Neural progenitor cell (in vitro differentiated cells): Measurements from ENCODE around the gene TICAM2.

Source experiments
- EZH2 ChIP-seq: fragments of 200-600 bp; sonication (generic); IDR thresholded peaks from 2 replicates; pipeline ENCODE4 v1.6.1; 2017; ENCODE audit warnings: antibody characterized with exemption, mild to moderate bottlenecking, moderate library complexity
- TF ChIP-seq, protein P1 (sequence below): fragments of 200-600 bp; sonication (generic); IDR thresholded peaks from 2 replicates; pipeline ENCODE4 v1.5.1; 2017; ENCODE audit warnings: antibody characterized with exemption, mild to moderate bottlenecking

DNA sequence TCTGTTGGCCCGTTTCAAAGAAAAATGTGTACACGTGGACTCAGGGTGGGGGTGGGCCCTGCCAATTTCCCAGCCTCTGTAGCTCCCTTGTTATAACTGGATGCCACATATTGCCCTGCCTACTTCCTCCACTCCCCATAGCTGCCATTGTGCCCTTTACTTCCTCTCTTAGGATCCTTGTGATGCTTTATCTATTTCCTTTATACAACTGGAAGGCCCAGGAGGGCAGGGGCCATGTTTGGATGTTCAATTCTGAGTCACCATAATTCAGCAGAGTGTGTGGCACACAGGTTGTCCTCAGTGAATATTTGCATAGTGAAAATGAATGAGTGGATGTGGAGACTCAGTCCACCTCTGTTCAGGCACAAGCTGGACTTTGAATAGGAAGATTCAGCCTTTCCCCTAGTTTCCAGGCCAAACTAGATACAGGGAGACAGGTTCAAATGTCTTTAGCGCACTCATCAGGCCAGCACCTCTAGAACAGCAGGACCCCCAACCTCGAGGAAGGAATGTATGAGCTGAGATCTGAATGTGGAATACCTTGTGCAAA lies 47.1 kb downstream of the TICAM2 start:
- TF ChIP-seq, protein P1, sequence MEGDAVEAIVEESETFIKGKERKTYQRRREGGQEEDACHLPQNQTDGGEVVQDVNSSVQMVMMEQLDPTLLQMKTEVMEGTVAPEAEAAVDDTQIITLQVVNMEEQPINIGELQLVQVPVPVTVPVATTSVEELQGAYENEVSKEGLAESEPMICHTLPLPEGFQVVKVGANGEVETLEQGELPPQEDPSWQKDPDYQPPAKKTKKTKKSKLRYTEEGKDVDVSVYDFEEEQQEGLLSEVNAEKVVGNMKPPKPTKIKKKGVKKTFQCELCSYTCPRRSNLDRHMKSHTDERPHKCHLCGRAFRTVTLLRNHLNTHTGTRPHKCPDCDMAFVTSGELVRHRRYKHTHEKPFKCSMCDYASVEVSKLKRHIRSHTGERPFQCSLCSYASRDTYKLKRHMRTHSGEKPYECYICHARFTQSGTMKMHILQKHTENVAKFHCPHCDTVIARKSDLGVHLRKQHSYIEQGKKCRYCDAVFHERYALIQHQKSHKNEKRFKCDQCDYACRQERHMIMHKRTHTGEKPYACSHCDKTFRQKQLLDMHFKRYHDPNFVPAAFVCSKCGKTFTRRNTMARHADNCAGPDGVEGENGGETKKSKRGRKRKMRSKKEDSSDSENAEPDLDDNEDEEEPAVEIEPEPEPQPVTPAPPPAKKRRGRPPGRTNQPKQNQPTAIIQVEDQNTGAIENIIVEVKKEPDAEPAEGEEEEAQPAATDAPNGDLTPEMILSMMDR: no peak
- TF ChIP-seq EZH2: no peak
